Activated naive CD4-positive, alpha-beta T cell treated with anti-CD3 and anti-CD28 coated beads, Interleukin-2, amount 50 U/mL, for 72 hours (primary cell): Measurements from ENCODE around the gene NDFIP1. TPM values are rescaled to one million over a fixed set of nuclear protein-coding genes. Genes with fewer than 3 reads are reported as not detected.
A peak's percentile ranks its signal among the peaks of the same experiment; 100 is the strongest.
"Not testable (repeated sequence)": the region's sequence is repeated elsewhere in the genome, so short reads cannot be mapped to it uniquely, and the experiment has no call there.

Experiments used
- ATAC-seq, 2 donors: fragments of 150-1000 bp; cut with Tn5 transposase; 2 replicates each; pipeline ENCODE4 v1.10.0; 2021; ENCODE audit warnings: mild to moderate bottlenecking in 2 of 2, moderate library complexity in 2 of 2
- DNase-seq, 2 donors: peaks; one replicate each; pipeline ENCODE4 v3.0.0; 2021 to 2022; ENCODE audit warnings: low spot score in 2 of 2
- H3K27ac Mint-ChIP-seq, 2 donors: one replicate each; pipeline ENCODE4 v1.8.0; 2022; ENCODE audit warnings: mild to moderate bottlenecking in 2 of 2, mixed read lengths in 2 of 2
- H3K36me3 Mint-ChIP-seq, 2 donors: one replicate each; pipeline ENCODE4 v1.8.0; 2022; ENCODE audit warnings: mixed read lengths in 2 of 2
- H3K9me3 Mint-ChIP-seq, 2 donors: one replicate each; pipeline ENCODE4 v1.8.0; 2022; ENCODE audit warnings: mixed read lengths in 2 of 2
- total RNA-seq, 2 donors: library from RNA; stranded (reverse); gene quantifications; one replicate each; pipeline ENCODE4 v1.2.3, GENCODE V29; 2022

The NDFIP1 gene
- total RNA-seq, 2 donors from 2014 or later: 70.5 to 92.3 TPM

DNA sequence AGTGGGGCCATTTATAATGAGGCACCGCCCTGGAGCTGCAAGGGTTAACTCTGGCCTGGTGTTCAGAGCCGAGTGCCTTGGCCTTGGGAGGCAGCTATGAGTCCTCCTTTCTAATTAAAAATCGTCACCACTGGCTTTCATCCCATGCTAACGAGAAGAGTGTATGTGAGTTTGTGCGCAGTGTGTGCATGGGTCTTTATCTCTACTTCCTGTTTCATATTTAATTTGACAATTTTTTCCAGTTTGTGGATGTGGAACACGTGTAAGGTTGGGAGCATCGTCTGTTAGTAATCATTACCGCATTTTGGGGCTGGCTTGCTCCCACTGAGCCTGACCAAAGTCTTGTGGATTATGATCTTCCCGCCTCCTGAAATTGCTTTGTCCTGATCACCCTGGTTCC lies 76.4 kb downstream of the NDFIP1 start:
- ATAC-seq (no peak), DNase-seq (no peak)
- no peak overlapping the region for H3K27ac Mint-ChIP-seq
- H3K9me3 Mint-ChIP-seq: no peaks in the 10 kb centered on the region
- H3K36me3 Mint-ChIP-seq: no peaks in the 10 kb centered on the region

DNA sequence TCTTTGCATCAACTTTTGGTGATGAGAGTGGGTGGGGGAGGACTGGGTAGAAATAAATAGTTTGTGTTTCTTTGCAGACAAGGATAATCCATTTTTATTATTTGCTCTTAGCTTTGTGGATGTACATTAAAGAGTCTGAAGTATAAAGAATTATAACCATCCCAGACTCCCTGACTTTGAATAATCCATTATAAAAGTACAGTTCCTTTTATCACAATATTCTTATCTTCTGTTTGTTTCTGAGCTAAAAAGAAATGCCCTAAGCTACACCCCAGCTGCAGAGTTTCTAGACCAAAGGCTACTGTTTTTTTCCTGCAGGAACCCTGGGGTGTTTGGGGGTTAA lies 77.9 kb downstream of the NDFIP1 start:
- no peak for DNase-seq
- Mint-ChIP-seq H3K27ac (no peak overlapping the region), H3K9me3 (no peaks in the 10 kb centered on the region), H3K36me3 (no peaks in the 10 kb centered on the region)
- ATAC-seq: no peak

- Mint-ChIP-seq H3K36me3 (no peaks in the 10 kb centered on the region), H3K9me3 (no peaks in the 10 kb centered on the region), H3K27ac (peak overlapping the region in 1 of 2 donors; percentile 38)
- no peak for ATAC-seq
- no peak for DNase-seq
Measured at GRCh38 chr5:142186857-142187594, 78.4 kb downstream of the NDFIP1 start.

GRCh38 chr5:142188691-142189090 lies 80.1 kb downstream of the NDFIP1 start:
- not testable (repeated sequence) for ATAC-seq, H3K9me3 Mint-ChIP-seq, H3K36me3 Mint-ChIP-seq, DNase-seq
- H3K27ac Mint-ChIP-seq: peak overlapping the region in 1 of 2 donors; percentile 66

DNA sequence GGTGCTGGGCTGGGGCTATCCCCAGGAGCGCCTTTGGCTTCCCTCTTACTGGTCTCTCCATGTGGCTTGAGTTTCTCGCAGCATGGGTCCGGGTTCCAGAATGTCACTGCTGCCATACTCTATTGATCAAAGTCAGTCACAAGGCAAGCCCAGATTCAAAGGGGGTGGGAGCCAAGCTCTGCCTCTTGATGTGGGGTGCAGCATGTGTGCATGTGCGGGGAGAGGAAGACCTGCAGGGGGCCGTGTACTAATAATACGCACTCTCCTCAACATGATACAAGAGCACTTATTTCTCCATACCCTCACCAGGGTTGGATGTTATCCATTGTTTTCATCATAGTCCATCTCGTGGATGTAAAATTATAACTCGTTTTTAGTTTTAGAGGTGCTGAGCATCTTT lies 81.2 kb downstream of the NDFIP1 start:
- ATAC-seq: no peak
- DNase-seq: no peak
- H3K36me3 Mint-ChIP-seq: no peaks in the 10 kb centered on the region
- H3K27ac Mint-ChIP-seq: no peak overlapping the region
- H3K9me3 Mint-ChIP-seq: no peaks in the 10 kb centered on the region

GRCh38 chr5:142191776-142192175 lies 83.2 kb downstream of the NDFIP1 start:
- DNase-seq (no peak), ATAC-seq (no peak)
- Mint-ChIP-seq H3K9me3 (no peaks in the 10 kb centered on the region), H3K36me3 (no peaks in the 10 kb centered on the region), H3K27ac (no peak overlapping the region)

DNA sequence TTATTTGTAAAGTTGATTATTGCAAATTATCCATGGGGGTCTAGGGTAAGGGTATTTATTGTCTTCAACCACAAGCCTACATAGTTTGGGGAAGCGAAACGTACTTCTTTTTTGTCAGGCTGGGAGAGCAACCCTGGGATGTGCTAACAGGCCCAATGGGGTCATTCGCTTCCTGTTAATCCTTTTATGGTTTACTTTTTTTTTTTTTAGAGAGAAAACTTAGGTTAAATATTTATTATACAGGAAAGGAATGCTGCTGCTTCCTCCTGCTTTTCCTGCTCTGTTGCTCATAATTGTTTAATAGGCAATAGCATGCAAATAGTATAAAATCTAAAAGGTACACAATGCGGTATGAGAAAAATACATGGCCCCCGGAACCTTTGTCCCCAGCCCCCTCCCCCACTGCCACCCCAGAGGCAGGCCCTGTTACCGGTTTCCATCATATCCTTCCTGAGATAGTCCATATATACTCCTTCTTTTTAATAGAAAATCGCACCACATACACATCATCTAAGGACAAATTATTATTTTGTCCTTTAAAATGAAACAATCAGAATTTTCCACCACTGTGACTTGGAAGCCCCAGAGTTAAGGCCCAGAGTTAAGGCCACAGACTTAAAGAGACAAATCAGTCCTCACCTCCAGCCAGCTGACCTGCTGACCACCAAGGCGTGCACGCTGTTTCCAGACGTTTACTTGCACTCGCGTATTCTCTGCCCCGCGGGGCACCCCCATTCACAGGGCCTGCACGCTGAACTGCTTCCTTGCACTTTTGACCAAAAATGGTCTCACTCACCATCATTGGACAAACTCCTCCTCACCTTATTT lies 83.9 kb downstream of the NDFIP1 start:
- no peaks in the 10 kb centered on the region for H3K36me3 Mint-ChIP-seq
- no peak overlapping the region for H3K27ac Mint-ChIP-seq
- no peaks in the 10 kb centered on the region for H3K9me3 Mint-ChIP-seq
- ATAC-seq (no peak), DNase-seq (no peak)

DNA sequence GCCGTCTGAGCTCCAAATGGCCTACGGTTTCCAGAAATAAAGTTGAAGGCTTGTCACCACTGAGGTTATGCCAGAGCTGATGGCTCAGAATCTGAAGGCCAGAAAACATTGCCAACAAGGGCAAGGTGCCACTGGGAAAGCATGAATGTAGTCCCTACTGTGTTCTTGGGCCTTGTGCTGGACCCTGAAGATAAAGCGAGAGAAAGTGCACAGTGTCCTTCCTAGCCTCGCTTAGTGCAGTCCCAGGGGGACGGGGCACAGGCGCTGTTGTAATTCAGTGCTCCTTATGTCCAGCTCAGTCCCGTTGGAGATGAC lies 84.5 kb downstream of the NDFIP1 start:
- no peaks in the 10 kb centered on the region for H3K36me3 Mint-ChIP-seq
- H3K27ac Mint-ChIP-seq: no peak overlapping the region
- no peaks in the 10 kb centered on the region for H3K9me3 Mint-ChIP-seq
- no peak for ATAC-seq
- no peak for DNase-seq

DNA sequence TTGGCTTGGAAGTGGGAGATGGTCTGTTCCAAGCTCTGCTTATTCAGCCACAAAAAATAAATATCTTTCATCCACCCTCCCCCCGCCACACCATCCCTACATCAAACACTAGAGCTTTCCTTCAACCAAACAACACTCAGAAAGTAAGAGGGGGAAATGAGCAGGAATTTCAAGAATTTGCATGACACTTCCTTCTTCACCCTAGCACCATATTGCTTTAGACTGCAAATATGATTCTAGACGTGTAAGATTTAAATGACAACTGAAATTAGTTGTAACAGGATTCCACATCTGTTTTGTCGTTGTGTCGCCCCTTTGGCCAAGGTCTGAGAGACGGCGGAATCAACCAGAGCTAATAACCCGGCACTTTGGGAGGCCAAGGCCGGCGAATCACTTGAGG lies 88.5 kb downstream of the NDFIP1 start:
- ATAC-seq: no peak
- H3K36me3 Mint-ChIP-seq: no peaks in the 10 kb centered on the region
- no peak overlapping the region for H3K27ac Mint-ChIP-seq
- no peaks in the 10 kb centered on the region for H3K9me3 Mint-ChIP-seq
- no peak for DNase-seq

GRCh38 chr5:142197781-142198180 lies 89.2 kb downstream of the NDFIP1 start:
- DNase-seq (no peak), ATAC-seq (no peak)
- Mint-ChIP-seq H3K36me3 (no peaks in the 10 kb centered on the region), H3K9me3 (no peaks in the 10 kb centered on the region), H3K27ac (no peak overlapping the region)

- no peak for DNase-seq
- no peak for ATAC-seq
- Mint-ChIP-seq H3K9me3 (no peaks in the 10 kb centered on the region), H3K36me3 (no peaks in the 10 kb centered on the region), H3K27ac (no peak overlapping the region)
Measured at GRCh38 chr5:142199388-142199787, 90.8 kb downstream of the NDFIP1 start.

GRCh38 chr5:142200387-142200786 lies 91.8 kb downstream of the NDFIP1 start:
- H3K36me3 Mint-ChIP-seq: no peaks in the 10 kb centered on the region
- DNase-seq (no peak), ATAC-seq (no peak)
- no peaks in the 10 kb centered on the region for H3K9me3 Mint-ChIP-seq
- H3K27ac Mint-ChIP-seq: peak overlapping the region; percentile 5 to 66

GRCh38 chr5:142201471-142201887 lies 92.9 kb downstream of the NDFIP1 start:
- Mint-ChIP-seq H3K27ac (no peak overlapping the region), H3K9me3 (no peaks in the 10 kb centered on the region), H3K36me3 (no peaks in the 10 kb centered on the region)
- DNase-seq: no peak
- no peak for ATAC-seq

- ATAC-seq (no peak), DNase-seq (no peak)
- no peaks in the 10 kb centered on the region for H3K36me3 Mint-ChIP-seq
- H3K9me3 Mint-ChIP-seq: no peaks in the 10 kb centered on the region
- no peak overlapping the region for H3K27ac Mint-ChIP-seq
Measured at GRCh38 chr5:142202282-142202681, 93.7 kb downstream of the NDFIP1 start.

Other genes starting within 250 kb of the NDFIP1 start
- gene PCDH1, start 230.4 kb upstream of the NDFIP1 start, total RNA-seq: under 1 TPM in 1 of 2 donors, not detected in 1; 0.56 TPM
- 100 to 1,000 TPM in 1 of 2 donors, 10 to 100 TPM in 1; 69.7 to 101 TPM for gene DELE1, start 184.9 kb upstream of the NDFIP1 start, total RNA-seq
- gene PCDH12, start 150.6 kb upstream of the NDFIP1 start, total RNA-seq: under 1 TPM; 0.60 to 0.73 TPM
- gene RNF14, start 139.7 kb upstream of the NDFIP1 start, total RNA-seq: 10 to 100 TPM; 29.4 to 38.5 TPM
- 100 to 1,000 TPM; 162 to 166 TPM for gene GNPDA1, start 95.8 kb upstream of the NDFIP1 start, total RNA-seq
- under 1 TPM; 0.16 to 0.51 TPM for gene SPRY4, start 216.2 kb downstream of the NDFIP1 start, total RNA-seq